A673 (cell line): ENCODE measurements around the gene ZNF722. TPM values are rescaled to one million over a fixed set of nuclear protein-coding genes. Genes with fewer than 3 reads are reported as not detected.
"Not testable (repeated sequence)": the region's sequence is repeated elsewhere in the genome, so short reads cannot be mapped to it uniquely, and the experiment has no call there.

Experiments
- Bru-seq: library from RNA; stranded (reverse); fragments of 400-500 nt; gene quantifications from one replicate; lab custom pipeline; 2021; lab: Mats Ljungman, UMichigan
- BruChase-seq, 2 experiments: library from RNA; stranded (reverse); fragments of 400-500 nt; gene quantifications; one replicate each; lab custom pipeline; 2021; lab: Mats Ljungman, UMichigan
- BruUV-seq: library from RNA; stranded (reverse); fragments of 400-500 nt; replicated peaks from 2 replicates; lab custom pipeline; 2021; lab: Mats Ljungman, UMichigan
- CTCF ChIA-PET: fragments of 300-600 bp; sonication (Branson Sonifier 250); formaldehyde crosslinking; loops from one replicate; lab custom pipeline; 2022; ENCODE audit warnings: antibody characterized with exemption; lab: Charles Lee
- POLR2A ChIA-PET: fragments of 300-600 bp; sonication (Branson Sonifier 250); formaldehyde crosslinking; loops from one replicate; lab custom pipeline; 2022; ENCODE audit warnings: antibody characterized with exemption; ENCODE audit not compliant: low non-redundant PET; lab: Charles Lee
- DNase-seq: peaks from one replicate; pipeline ENCODE4 v3.0.0-alpha.2; 2015; ENCODE audit warnings: low spot score
- H3K27ac ChIP-seq: fragments of 200-600 bp; sonication (generic); 2 replicates; pipeline ENCODE4 v1.5.1; 2016; ENCODE audit warnings: mixed run types, low read depth, mild to moderate bottlenecking, mixed read lengths, antibody characterized with exemption, low read length; ENCODE audit not compliant: poor library complexity, severe bottlenecking
- H3K27me3 ChIP-seq: fragments of 200-600 bp; sonication (generic); replicated peaks from 2 replicates; pipeline ENCODE4 v1.6.1; 2017; ENCODE audit warnings: mixed run types, low read depth, mild to moderate bottlenecking, mixed read lengths, antibody characterized with exemption, low read length; ENCODE audit not compliant: insufficient read depth, poor library complexity
- H3K36me3 ChIP-seq: fragments of 200-600 bp; sonication (generic); 2 replicates; pipeline ENCODE4 v1.6.1; 2016; ENCODE audit warnings: mixed run types, mild to moderate bottlenecking, mixed read lengths, antibody characterized with exemption, low read length; ENCODE audit not compliant: insufficient read depth, poor library complexity, severe bottlenecking
- H3K4me1 ChIP-seq: fragments of 200-600 bp; sonication (generic); 2 replicates; pipeline ENCODE4 v1.6.1; 2017; ENCODE audit warnings: mixed run types, mild to moderate bottlenecking, mixed read lengths, antibody characterized with exemption, low read length; ENCODE audit not compliant: insufficient read depth, poor library complexity, severe bottlenecking
- H3K4me3 ChIP-seq: fragments of 200-600 bp; sonication (generic); 2 replicates; pipeline ENCODE4 v1.5.1; 2016; ENCODE audit warnings: low read depth, mixed run types, mild to moderate bottlenecking, mixed read lengths, low read length; ENCODE audit not compliant: poor library complexity, severe bottlenecking
- H3K9me3 ChIP-seq: fragments of 200-600 bp; sonication (generic); 2 replicates; pipeline ENCODE4 v1.6.1; 2016; ENCODE audit warnings: mixed run types, low read depth, mild to moderate bottlenecking, mixed read lengths, antibody characterized with exemption, low read length; ENCODE audit not compliant: poor library complexity, severe bottlenecking
- EZH2 ChIP-seq: fragments of 200-600 bp; sonication (generic); IDR thresholded peaks from 2 replicates; pipeline ENCODE4 v1.6.1; 2017; ENCODE audit warnings: borderline replicate concordance, low read depth, mild to moderate bottlenecking, mixed read lengths, antibody characterized with exemption, low read length; ENCODE audit not compliant: poor library complexity, severe bottlenecking
- intact Hi-C: fragments of 100-400 bp; cut with micrococcal nuclease; formaldehyde crosslinking; loops from one replicate; pipeline ENCODE4 v1.10.0; 2022; ENCODE audit not compliant: unreplicated experiment
- long read RNA-seq: library from polyadenylated mRNA; stranded (forward); transcript quantifications from one replicate; pipeline ENCODE4 v2.0.0, GENCODE V29; 2022
- total RNA-seq: library from RNA; stranded (reverse); gene quantifications from 2 replicates; pipeline ENCODE4 v1.2.3, GENCODE V29; 2021
- TF ChIP-seq, protein P1 (sequence below): fragments of 300-800, 200-600 bp; sonication (generic); conservative IDR thresholded peaks from 2 replicates; pipeline ENCODE4 v1.5.1; 2017; ENCODE audit warnings: low read depth, mild to moderate bottlenecking, antibody characterized with exemption, low read length, moderate library complexity, mixed read lengths

ZNF722 gene
- total RNA-seq (not detected in 2 replicates), Bru-seq, nascent RNA (not detected), BruChase-seq, experiment 1, labeled RNA remaining after a 2-hour chase (not detected), BruChase-seq, experiment 2, labeled RNA remaining after a 6-hour chase (not detected)
- long read RNA-seq = 0 reads

DNA sequence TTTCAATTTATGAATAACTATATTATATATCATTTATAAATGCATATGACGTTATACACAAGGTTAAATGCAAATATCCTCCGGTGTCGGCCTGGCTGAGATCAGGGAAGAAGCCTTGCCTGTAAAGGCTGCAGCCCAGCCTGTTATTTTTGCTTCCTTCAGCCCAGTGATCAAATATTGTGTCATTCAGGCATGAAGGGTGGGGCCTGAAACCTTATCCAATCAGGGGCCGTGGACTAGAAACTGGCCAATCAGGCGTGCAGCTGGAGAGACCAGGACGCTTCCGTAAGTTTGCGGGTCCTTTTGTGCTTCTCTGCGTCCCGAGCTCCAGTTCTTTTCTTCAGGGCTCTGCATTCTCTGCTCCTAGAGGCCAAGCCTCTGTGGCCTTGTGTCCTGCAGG lies at the start of gene ZNF722:
Gene ZNF722 (plus strand): TSS at position 301 of the 400 bp plus-strand sequence. CDS start 113 bp downstream, outside the sequence.
- Histone ChIP-seq H3K27me3 (no peaks in the 10 kb centered on the region), H3K4me1 (no peaks in the 10 kb centered on the region), H3K9me3 (peaks cover 25% of the 10 kb centered on the region), H3K4me3 (no peak within 1 kb of the TSS), H3K27ac (no peak within 1 kb of the TSS), H3K36me3 (no peaks in the 10 kb centered on the region)
- intact Hi-C loops = no loop called here
- DNase-seq = no peak
- BruUV-seq = no TSS peak
- ChIA-PET CTCF (no interaction called here), POLR2A (no interaction called here)
- TF ChIP-seq, protein P1, sequence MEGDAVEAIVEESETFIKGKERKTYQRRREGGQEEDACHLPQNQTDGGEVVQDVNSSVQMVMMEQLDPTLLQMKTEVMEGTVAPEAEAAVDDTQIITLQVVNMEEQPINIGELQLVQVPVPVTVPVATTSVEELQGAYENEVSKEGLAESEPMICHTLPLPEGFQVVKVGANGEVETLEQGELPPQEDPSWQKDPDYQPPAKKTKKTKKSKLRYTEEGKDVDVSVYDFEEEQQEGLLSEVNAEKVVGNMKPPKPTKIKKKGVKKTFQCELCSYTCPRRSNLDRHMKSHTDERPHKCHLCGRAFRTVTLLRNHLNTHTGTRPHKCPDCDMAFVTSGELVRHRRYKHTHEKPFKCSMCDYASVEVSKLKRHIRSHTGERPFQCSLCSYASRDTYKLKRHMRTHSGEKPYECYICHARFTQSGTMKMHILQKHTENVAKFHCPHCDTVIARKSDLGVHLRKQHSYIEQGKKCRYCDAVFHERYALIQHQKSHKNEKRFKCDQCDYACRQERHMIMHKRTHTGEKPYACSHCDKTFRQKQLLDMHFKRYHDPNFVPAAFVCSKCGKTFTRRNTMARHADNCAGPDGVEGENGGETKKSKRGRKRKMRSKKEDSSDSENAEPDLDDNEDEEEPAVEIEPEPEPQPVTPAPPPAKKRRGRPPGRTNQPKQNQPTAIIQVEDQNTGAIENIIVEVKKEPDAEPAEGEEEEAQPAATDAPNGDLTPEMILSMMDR = no peak
- TF ChIP-seq EZH2 = no peak

DNA sequence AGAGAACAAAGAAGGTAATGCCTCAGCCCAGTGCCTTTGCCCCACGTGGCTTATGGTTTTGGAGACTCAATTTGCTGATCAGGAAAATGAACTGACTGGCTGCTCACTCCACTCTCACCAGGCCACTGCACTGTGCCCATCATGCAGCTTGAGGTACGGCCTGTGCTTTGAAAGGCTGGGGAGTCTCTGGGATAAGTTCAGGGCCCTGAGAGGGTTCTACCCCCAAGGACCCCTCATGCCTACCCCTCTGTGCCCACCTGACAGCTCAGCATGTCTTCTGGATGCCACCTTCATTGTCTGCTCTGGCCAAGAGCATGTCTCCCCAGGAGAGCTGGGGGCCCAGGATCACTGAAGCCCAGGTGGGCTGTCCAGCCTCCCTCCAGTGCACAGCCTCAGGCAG lies 45.5 kb upstream of the ZNF722 start:
- DNase-seq = no peak
- intact Hi-C loops = no loop called here
- ChIA-PET CTCF (no interaction called here), POLR2A (no interaction called here)
- no peak overlapping the region for H3K27ac ChIP-seq
- H3K9me3 ChIP-seq = peaks cover 46% of the 10 kb centered on the region
- BruUV-seq = no TSS peak
- no peaks in the 10 kb centered on the region for H3K27me3 ChIP-seq
- TF ChIP-seq, protein P1 = no peak
- TF ChIP-seq EZH2 = no peak
- H3K4me1 ChIP-seq = no peaks in the 10 kb centered on the region
- no peaks in the 10 kb centered on the region for H3K36me3 ChIP-seq
- H3K4me3 ChIP-seq = no peak overlapping the region

DNA sequence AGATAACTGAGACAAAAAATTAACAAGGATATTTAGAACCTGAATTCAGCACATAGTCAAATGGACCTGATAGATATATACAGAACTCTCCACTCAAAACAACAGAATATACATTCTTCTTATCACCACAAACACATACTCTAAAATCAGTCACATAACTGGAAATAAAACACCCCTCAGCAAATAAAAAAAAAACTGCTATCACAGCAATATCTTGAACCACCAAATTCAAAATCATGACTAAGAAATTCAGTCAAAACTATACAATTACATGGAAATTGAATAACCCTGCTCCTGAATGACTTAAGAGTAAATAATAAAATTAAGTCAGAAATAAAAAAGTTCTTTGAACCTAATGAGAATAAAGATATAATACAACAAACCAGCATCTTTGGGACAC lies 30.0 kb upstream of the ZNF722 start:
- peaks cover 29% of the 10 kb centered on the region for H3K9me3 ChIP-seq
- POLR2A ChIA-PET = no interaction called here
- no peak for DNase-seq
- intact Hi-C loops = no loop called here
- H3K4me3 ChIP-seq = no peak overlapping the region
- H3K4me1 ChIP-seq = no peaks in the 10 kb centered on the region
- BruUV-seq = no TSS peak
- no peaks in the 10 kb centered on the region for H3K36me3 ChIP-seq
- H3K27me3 ChIP-seq = no peaks in the 10 kb centered on the region
- no peak overlapping the region for H3K27ac ChIP-seq
- no peak for TF ChIP-seq EZH2
- TF ChIP-seq, protein P1 = no peak
- CTCF ChIA-PET = no interaction called here

DNA sequence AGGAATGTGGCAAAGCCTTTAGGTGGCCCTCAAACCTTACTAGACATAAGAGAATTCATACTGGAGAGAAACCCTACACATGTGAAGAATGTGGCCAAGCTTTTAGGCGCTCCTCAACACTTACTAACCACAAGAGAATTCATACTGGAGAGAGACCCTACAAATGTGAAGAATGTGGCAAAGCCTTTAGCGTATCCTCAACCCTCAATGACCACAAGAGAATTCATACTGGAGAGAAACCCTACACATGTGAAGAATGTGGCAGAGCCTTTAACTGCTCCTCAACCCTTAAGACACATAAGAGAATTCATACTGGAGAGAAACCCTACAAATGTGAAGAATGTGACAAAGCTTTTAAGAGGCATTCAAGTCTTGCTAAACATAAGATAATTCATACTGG lies 16.8 kb downstream of the ZNF722 start:
- POLR2A ChIA-PET, H3K27ac ChIP-seq, H3K27me3 ChIP-seq, CTCF ChIA-PET, H3K36me3 ChIP-seq, BruUV-seq, H3K4me1 ChIP-seq, DNase-seq, H3K4me3 ChIP-seq, intact Hi-C loops: not testable (repeated sequence)
- peaks cover 44% of the 10 kb centered on the region for H3K9me3 ChIP-seq
